PC-9 (cell line): ENCODE measurements around the gene HOXD10.

Experiments used
- CTCF ChIP-seq: fragments of 200-600 bp; sonication (generic); conservative IDR thresholded peaks from 2 replicates; pipeline ENCODE4 v1.6.1; 2017; ENCODE audit warnings: mixed run types, antibody characterized with exemption, mild to moderate bottlenecking, moderate library complexity
- EZH2 ChIP-seq: fragments of 200-600 bp; sonication (generic); IDR thresholded peaks from 2 replicates; pipeline ENCODE4 v1.8.0; 2017; ENCODE audit warnings: antibody characterized with exemption, low read depth

GRCh38 chr2:176117823-176118371, 1.3 kb downstream of the HOXD10 start:
- no peak for TF ChIP-seq CTCF
- no peak for TF ChIP-seq EZH2
